Activated CD4-positive, CD25-positive, alpha-beta regulatory T cell treated with anti-CD3 and anti-CD28 coated beads, Interleukin-2, amount 50 U/mL, for 24 hours (primary cell): ENCODE results near the gene NLRX1.
A peak's percentile ranks its signal among the peaks of the same experiment; 100 is the strongest.
"Not testable (repeated sequence)": the region's sequence is repeated elsewhere in the genome, so short reads cannot be mapped to it uniquely, and the experiment has no call there.

Experiments
- ATAC-seq, 2 donors: fragments of 150-1000 bp; cut with Tn5 transposase; one replicate each; pipeline ENCODE4 v1.10.0; 2021; ENCODE audit warnings: mild to moderate bottlenecking in 1 of 2, moderate library complexity in 1 of 2

The NLRX1 gene

GRCh38 chr11:119209186-119209585 lies 40.7 kb downstream of the NLRX1 start:
- no peak for ATAC-seq

- no peak for ATAC-seq
Observed at GRCh38 chr11:119210050-119210449, 41.5 kb downstream of the NLRX1 start.

GRCh38 chr11:119218141-119218878 lies 49.8 kb downstream of the NLRX1 start:
- peak; percentile 100 for ATAC-seq

GRCh38 chr11:119222308-119222707 lies 53.8 kb downstream of the NLRX1 start:
- no peak for ATAC-seq

GRCh38 chr11:119222891-119223290 lies 54.4 kb downstream of the NLRX1 start:
- no peak for ATAC-seq

- peak in 1 of 2 donors; percentile 36 for ATAC-seq
Observed at GRCh38 chr11:119223856-119224255, 55.3 kb downstream of the NLRX1 start.

- not testable (repeated sequence) for ATAC-seq
Observed at GRCh38 chr11:119228535-119229287, 60.2 kb downstream of the NLRX1 start.

- no peak for ATAC-seq
Observed at GRCh38 chr11:119229288-119229672, 60.8 kb downstream of the NLRX1 start.

- ATAC-seq, result no peak
Observed at GRCh38 chr11:119229741-119230140, 61.2 kb downstream of the NLRX1 start.
